GM12872 (cell line): ENCODE measurements around the gene CD300LG.

Experiments used
- TF ChIP-seq, protein P1 (sequence below): IDR thresholded peaks from 3 replicates; pipeline ENCODE4 v1.5.1; 2011; ENCODE audit warnings: low read depth, mild to moderate bottlenecking, low read length, moderate library complexity; ENCODE audit not compliant: insufficient read depth

Gene CD300LG

GRCh38 chr17:43809121-43809520 lies 37.9 kb upstream of the CD300LG start:
- TF ChIP-seq, protein P1, sequence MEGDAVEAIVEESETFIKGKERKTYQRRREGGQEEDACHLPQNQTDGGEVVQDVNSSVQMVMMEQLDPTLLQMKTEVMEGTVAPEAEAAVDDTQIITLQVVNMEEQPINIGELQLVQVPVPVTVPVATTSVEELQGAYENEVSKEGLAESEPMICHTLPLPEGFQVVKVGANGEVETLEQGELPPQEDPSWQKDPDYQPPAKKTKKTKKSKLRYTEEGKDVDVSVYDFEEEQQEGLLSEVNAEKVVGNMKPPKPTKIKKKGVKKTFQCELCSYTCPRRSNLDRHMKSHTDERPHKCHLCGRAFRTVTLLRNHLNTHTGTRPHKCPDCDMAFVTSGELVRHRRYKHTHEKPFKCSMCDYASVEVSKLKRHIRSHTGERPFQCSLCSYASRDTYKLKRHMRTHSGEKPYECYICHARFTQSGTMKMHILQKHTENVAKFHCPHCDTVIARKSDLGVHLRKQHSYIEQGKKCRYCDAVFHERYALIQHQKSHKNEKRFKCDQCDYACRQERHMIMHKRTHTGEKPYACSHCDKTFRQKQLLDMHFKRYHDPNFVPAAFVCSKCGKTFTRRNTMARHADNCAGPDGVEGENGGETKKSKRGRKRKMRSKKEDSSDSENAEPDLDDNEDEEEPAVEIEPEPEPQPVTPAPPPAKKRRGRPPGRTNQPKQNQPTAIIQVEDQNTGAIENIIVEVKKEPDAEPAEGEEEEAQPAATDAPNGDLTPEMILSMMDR = no peak

DNA sequence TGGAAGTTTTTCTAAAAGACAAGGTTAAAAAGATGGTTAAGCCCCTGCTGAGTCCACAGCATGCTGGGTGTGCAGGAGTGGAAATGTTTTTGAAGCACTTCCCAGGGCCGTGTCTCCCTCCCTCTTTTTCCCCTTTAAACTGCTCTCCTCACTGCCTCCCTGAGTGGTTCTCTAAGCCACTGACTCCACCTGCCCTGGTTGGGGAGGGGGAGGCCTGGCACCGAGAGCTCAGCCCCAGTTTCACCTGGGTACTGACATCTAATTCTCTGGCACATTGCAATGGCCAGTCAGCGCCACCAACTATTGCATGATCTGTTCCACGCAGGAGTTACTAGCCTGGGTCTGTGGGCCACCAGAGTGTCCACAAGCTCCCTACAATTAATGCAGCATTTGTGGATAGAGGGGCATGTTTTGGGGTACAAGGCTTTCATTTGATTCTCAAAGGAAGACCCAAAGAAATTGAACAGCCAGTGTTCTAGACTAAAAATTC lies 36.7 kb upstream of the CD300LG start:
- TF ChIP-seq, protein P1 = no peak

GRCh38 chr17:43810823-43811222 lies 36.2 kb upstream of the CD300LG start:
- TF ChIP-seq, protein P1 = no peak

GRCh38 chr17:43812396-43813265 lies 34.3 kb upstream of the CD300LG start:
- TF ChIP-seq, protein P1 = no peak

DNA sequence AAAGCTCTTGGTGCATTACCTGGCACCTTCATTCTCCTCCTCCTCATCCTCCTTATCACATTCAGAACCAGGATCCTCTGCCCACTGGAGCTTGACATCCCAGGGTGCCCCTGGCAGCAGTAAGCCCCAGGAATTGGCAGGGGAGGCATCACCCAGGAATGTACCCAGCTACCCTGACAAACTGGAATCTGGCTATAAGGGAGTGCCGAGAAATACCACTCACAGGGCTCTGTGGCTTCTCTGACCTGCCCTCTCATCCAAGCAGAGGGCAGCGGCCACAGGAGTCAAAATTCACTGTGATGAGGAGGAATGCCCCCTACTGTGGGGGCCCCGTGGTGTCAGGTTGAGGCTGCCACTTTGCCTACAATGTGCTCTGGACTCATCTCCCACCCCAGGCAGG lies 33.6 kb upstream of the CD300LG start:
- TF ChIP-seq, protein P1 = no peak

- TF ChIP-seq, protein P1 = no peak
Observed at GRCh38 chr17:43814026-43814425, 33.0 kb upstream of the CD300LG start.

GRCh38 chr17:43814714-43815113 lies 32.3 kb upstream of the CD300LG start:
- TF ChIP-seq, protein P1 = no peak
